GM21515 (cell line): ENCODE data around the gene NOL4L.

Source experiments
- ATAC-seq: cut with Tn5 transposase; IDR thresholded peaks from one replicate; pipeline ENCODE4 v1.9.1; 2021; ENCODE audit not compliant: unreplicated experiment

NOL4L gene

GRCh38 chr20:32577023-32577422 is 8.1 kb downstream of the NOL4L start:
- no peak for ATAC-seq

- ATAC-seq: no peak
Measured at GRCh38 chr20:32576560-32576959, 8.6 kb downstream of the NOL4L start.

GRCh38 chr20:32575805-32576204 is 9.3 kb downstream of the NOL4L start:
- ATAC-seq: no peak

- no peak for ATAC-seq
Measured at GRCh38 chr20:32575227-32575581, 9.9 kb downstream of the NOL4L start.

GRCh38 chr20:32574296-32575226 is 10.6 kb downstream of the NOL4L start:
- no peak for ATAC-seq

- no peak for ATAC-seq
Measured at GRCh38 chr20:32573167-32573851, 11.8 kb downstream of the NOL4L start.

- ATAC-seq: no peak
Measured at GRCh38 chr20:32572271-32572968, 12.7 kb downstream of the NOL4L start.

- ATAC-seq: no peak
Measured at GRCh38 chr20:32571566-32571965, 13.6 kb downstream of the NOL4L start.

GRCh38 chr20:32570401-32571190 is 14.5 kb downstream of the NOL4L start:
- ATAC-seq: no peak

GRCh38 chr20:32569380-32570305 is 15.5 kb downstream of the NOL4L start:
- no peak for ATAC-seq

GRCh38 chr20:32569018-32569379 is 16.1 kb downstream of the NOL4L start:
- no peak for ATAC-seq

GRCh38 chr20:32567384-32568178 is 17.6 kb downstream of the NOL4L start:
- ATAC-seq: no peak

- ATAC-seq: no peak
Measured at GRCh38 chr20:32566379-32567374, 18.5 kb downstream of the NOL4L start.

- no peak for ATAC-seq
Measured at GRCh38 chr20:32565735-32566032, 19.4 kb downstream of the NOL4L start.

- no peak for ATAC-seq
Measured at GRCh38 chr20:32564921-32565734, 20.0 kb downstream of the NOL4L start.

- no peak for ATAC-seq
Measured at GRCh38 chr20:32564440-32564839, 20.7 kb downstream of the NOL4L start.
